GM21529 (cell line): ENCODE results near the gene USP8.
"Not testable (repeated sequence)": the region's sequence is repeated elsewhere in the genome, so short reads cannot be mapped to it uniquely, and the experiment has no call there.

Experiments used
- ATAC-seq: cut with Tn5 transposase; IDR thresholded peaks from one replicate; pipeline ENCODE4 v1.9.1; 2021; ENCODE audit not compliant: unreplicated experiment

Gene USP8

GRCh38 chr15:50438251-50438650, 14.0 kb downstream of the USP8 start:
- ATAC-seq: no peak

- no peak for ATAC-seq
These were observed 16.7 kb downstream of the USP8 start for GRCh38 chr15:50440932-50441331.

- ATAC-seq: no peak
These were observed 28.7 kb downstream of the USP8 start for GRCh38 chr15:50452927-50453326.

GRCh38 chr15:50458348-50459112, 34.3 kb downstream of the USP8 start:
- ATAC-seq: no peak

GRCh38 chr15:50463423-50464358, 39.5 kb downstream of the USP8 start:
- no peak for ATAC-seq

- ATAC-seq: no peak
These were observed 46.9 kb downstream of the USP8 start for GRCh38 chr15:50471072-50471471.

GRCh38 chr15:50476143-50476542, 51.9 kb downstream of the USP8 start:
- ATAC-seq: no peak

- peak; percentile 65 for ATAC-seq
These were observed 60.6 kb downstream of the USP8 start for GRCh38 chr15:50484781-50485180.

- no peak for ATAC-seq
These were observed 61.2 kb downstream of the USP8 start for GRCh38 chr15:50485389-50485788.

GRCh38 chr15:50487287-50487686, 63.1 kb downstream of the USP8 start:
- ATAC-seq: no peak

GRCh38 chr15:50493625-50494024, 69.4 kb downstream of the USP8 start:
- no peak for ATAC-seq

GRCh38 chr15:50494547-50494946, 70.3 kb downstream of the USP8 start:
- not testable (repeated sequence) for ATAC-seq

- ATAC-seq: no peak
These were observed 72.5 kb downstream of the USP8 start for GRCh38 chr15:50496692-50497091.

GRCh38 chr15:50500352-50500751, 76.1 kb downstream of the USP8 start:
- ATAC-seq: no peak

GRCh38 chr15:50501815-50502214, 77.6 kb downstream of the USP8 start:
- ATAC-seq: no peak

GRCh38 chr15:50503144-50503543, 78.9 kb downstream of the USP8 start:
- no peak for ATAC-seq

- not testable (repeated sequence) for ATAC-seq
These were observed 81.5 kb downstream of the USP8 start for GRCh38 chr15:50505656-50506055.

- ATAC-seq: no peak
These were observed 81.9 kb downstream of the USP8 start for GRCh38 chr15:50506121-50506520.

- no peak for ATAC-seq
These were observed 88.8 kb downstream of the USP8 start for GRCh38 chr15:50513001-50513400.

GRCh38 chr15:50519740-50520425, 95.7 kb downstream of the USP8 start:
- no peak for ATAC-seq

GRCh38 chr15:50523851-50524251, 99.6 kb downstream of the USP8 start:
- ATAC-seq: no peak
